Skeletal muscle cell (primary cell): ENCODE data around the gene UGT3A1.
A peak's percentile ranks its signal among the peaks of the same experiment; 100 is the strongest.
"Not testable (repeated sequence)": the region's sequence is repeated elsewhere in the genome, so short reads cannot be mapped to it uniquely, and the experiment has no call there.

Experiments
- DNase-seq: peaks from one replicate; pipeline ENCODE4 v3.0.0-alpha.2; 2010; ENCODE audit warnings: low read depth
- H3K4me3 ChIP-seq: 2 replicates; pipeline ENCODE4 v1.5.1; 2011; ENCODE audit warnings: low read depth, mild to moderate bottlenecking, control low read depth, low read length, moderate library complexity

Gene UGT3A1

DNA sequence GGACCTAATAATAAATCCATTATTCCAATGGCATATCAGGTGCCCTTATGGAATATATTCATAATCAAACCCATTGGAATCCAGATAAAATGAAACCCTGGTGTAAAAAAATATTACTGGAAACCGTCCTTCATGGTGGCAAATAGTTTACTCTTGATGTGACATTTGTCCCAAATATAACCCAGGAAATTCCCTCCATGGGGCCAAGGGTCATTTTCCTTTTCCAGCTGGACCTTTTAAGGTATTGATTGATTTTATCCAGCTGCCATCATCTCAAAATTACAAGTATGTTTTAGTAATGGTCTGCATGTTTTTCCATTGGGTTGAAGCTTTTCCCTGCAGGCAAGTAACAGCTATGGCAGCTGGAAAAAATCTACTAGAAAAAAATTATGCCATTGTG, 8.4 kb upstream of the UGT3A1 start:
- no peak for DNase-seq
- H3K4me3 ChIP-seq, result no peak overlapping the region

DNA sequence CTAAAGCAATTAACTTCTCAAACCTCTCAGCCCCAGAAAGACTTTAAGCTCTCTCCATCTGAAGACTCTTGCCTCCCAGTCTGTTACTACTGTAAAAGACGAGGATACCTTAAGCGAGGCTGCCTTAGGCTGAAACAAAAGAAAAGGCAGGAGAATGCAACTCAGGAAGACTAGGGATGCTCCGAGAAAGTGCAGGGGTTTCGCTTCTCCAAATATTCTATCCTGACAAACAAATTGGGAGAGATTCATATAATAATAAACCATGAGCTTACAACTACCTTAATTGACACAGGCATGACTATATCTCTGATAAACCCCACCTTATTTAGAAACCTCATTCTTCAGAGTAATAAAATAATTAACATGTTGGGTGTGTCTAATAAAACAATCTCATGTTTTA, 4.9 kb upstream of the UGT3A1 start:
- DNase-seq, result no peak
- no peak overlapping the region for H3K4me3 ChIP-seq

DNA sequence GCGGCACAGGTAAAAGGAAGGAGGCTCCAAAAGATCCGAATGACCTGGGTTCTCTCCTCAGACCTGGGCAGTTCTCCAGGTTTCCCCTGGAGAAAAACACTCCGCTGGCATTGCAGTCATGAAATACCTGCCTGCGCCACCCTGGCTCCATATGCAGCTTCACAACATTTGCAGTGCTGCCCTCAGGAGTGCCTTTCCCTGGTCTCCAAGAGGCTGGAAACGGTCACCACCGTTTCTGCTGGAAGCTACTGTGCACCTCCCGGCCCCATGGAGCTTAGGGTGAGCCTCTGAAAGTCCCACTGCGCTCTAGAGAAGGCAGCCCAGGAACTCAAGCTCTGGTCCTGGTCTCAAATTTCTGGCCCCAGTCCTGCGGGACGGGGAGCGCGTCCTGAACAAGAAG, 670 bp downstream of the UGT3A1 start:
- H3K4me3 ChIP-seq, result no peak overlapping the region
- no peak for DNase-seq

DNA sequence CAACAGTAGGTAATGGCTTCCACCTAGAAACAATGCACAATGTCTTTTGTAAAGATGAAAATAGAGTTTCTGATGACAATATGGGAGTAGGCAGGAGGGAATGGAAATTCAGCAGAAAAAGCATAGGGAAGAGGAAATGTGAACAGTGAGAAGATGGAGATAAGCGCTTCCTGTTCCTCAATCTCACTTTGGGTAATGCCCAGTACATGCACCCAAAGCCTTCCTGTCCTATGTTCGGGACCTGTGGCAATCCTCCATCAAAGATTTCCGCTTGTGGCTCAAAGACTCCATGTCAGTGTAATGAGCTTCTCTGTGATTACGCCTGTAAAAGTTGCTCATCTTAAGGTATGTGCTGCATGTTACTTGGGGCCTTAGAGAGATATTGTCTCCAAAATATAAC, 2.7 kb downstream of the UGT3A1 start:
- DNase-seq, result no peak
- no peak overlapping the region for H3K4me3 ChIP-seq

DNA sequence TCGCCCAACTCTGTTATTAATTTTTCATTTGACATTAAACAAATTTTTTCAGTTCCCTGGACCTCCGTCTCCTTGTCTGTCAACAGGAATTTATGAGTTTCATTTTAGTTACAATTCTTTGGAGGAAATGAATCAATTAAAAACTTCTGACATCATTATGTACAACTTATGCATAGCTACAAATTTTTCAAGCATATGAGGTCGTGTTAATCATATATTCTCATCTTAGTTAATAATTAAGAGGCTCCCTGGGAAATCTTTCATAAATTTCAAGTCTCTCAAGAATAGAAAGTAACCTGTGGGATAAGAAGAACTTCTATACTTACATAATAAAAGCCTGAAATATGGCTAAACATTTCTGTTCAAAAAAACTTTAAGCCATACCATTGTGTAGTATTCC, 3.4 kb downstream of the UGT3A1 start:
- H3K4me3 ChIP-seq, result no peak overlapping the region
- DNase-seq, result no peak

DNA sequence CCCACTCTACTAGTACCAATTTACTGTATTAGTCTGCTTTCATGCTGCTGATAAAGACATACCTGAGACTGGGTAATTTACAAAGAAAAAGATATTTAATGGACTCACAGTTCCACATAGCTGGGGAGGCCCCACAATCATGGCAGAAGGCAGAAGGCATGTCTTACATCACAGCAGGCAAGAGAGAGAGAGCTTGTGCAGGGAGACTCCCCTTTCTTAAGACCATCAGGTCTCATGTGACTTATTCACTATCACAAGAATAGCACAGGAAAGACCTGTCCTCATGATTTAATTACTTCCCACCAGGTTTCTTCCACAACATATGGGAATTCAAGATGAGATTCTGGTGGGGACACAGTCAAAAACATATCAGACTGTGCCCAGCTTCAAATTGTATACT, 11.5 kb downstream of the UGT3A1 start:
- no peak for DNase-seq

DNA sequence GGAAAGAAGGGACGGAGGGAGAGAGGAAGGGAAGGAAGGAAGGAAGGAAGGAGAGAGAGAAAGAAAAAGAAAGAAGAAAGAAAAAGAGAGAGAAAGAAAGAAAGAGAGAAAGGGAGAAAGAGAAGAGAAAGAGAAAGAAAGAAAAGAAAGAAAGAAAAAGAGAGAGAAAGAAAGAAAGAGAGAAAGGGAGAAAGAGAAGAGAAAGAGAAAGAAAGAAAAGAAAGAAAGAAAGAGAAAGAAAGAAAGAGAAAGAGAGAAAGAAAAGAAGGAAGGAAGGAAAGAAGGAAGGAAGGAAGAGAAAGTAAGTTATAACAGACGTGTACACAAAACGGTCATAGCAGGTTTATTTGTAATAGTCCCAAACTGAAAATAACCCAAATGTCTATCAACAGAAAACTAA, 14.3 kb downstream of the UGT3A1 start:
- H3K4me3 ChIP-seq, DNase-seq: not testable (repeated sequence)

More for the DNA sequence above, 11.5 kb downstream of the UGT3A1 start:
- no peak overlapping the region for H3K4me3 ChIP-seq

DNA sequence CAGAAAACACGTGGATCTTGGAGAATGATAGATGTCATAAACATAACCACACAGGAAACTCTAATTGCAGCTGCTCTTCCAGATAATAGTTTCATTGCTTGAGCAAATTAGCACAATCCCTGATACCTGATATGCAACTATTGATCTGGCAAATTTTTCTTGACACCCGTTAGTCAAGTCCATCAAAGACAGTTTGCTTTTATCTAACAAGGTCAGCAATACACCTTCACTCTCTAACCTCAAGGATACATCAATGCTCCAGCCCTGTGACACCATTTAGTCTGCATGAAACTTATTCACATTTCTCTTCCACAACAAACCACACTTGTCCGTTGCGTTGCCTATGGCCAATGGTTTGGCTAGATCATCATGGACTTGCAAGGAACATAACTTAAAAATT, 16.6 kb downstream of the UGT3A1 start:
- no peak overlapping the region for H3K4me3 ChIP-seq
- DNase-seq, result no peak

DNA sequence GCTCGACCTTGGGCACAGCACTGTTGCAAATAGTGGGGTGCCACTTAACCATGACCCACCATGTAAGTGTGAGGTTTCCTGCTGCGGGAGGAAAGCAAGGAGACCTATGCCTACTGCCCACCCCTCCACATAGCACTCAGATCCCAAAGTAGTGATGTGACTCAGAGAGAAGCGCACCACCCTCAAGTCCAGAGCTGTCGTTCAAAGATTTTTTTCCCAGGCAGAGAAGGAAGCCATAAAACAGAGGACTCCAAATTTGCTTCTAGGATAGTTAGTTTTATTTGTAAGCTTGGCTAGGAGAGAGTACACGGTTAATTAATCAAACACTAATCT, 19.3 kb downstream of the UGT3A1 start:
- no peak for DNase-seq
- no peak overlapping the region for H3K4me3 ChIP-seq

DNA sequence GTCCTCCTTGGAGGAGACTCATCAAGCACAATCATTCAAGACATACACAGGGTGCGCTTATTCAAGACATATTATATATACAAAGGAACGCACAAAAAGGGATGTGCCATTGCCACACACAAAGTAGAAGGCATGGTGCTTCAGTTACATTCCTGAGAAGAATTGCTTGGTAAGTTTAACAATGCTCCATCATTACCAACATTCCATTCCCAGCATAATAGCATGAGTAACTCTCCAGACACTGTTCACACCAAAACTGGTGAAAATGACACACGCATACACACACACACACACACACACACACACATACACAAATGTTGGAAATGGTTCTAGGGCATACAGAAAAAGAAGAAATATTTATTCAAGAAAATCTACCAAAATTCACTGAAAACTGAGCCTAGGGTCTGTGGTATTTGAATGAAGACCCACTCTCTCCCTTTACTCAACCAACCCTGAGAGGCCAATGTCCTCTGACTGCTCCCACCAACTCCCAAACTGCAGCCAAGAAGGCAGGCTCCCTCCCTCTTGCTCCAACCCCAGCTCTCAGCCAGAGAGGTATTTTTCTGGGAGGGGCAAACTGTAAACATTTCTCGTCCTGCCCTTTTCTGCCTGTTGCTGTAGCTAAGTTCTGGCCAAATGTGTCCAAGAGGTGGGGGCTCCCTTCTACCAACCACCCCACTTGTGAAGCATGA, 19.9 kb downstream of the UGT3A1 start:
- H3K4me3 ChIP-seq, result no peak overlapping the region
- no peak for DNase-seq

DNA sequence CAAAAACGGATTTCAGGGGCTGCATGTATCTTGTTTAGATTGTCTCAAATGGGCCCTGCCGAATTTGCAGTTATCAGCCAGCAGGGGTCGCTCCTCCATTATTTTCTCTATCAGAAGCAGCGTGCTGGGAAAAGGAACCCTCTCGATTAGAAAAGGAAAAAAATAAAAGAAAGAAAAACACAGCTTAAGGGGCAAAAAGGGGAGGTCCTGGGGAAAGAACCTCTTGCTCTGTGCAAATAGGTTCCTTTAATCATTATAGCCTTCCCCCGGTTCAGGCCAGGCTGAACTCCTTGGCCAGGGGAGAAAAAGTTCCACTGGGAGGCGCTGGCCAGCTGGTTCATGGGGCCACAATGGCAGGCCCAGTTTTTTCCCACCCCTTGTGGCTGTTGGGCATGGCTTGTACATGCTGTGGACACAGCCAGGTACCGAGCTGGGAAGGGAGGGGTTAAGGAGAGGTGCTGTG, 27.8 kb downstream of the UGT3A1 start:
- no peak overlapping the region for H3K4me3 ChIP-seq
- DNase-seq, result no peak

DNA sequence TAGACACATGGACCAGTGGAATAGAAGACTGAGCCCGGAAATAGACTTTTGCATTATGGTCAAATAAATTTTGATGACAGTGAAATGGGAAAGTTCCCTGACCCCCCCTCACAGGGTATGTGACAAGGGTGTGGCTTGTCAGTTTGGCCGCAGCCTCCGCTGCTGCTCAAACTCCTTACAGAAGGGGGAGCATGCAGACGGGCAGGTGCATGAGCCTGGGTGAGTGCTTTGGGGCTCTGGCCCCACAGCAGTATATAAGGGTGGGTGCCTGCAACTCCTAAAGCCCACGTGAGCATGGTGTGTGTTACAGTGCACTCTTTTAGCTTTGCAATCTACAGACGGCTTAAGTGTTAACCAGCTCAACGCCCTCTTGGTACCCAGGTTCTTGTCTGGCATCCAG, 30.9 kb downstream of the UGT3A1 start:
- H3K4me3 ChIP-seq, result no peak overlapping the region
- DNase-seq, result no peak

DNA sequence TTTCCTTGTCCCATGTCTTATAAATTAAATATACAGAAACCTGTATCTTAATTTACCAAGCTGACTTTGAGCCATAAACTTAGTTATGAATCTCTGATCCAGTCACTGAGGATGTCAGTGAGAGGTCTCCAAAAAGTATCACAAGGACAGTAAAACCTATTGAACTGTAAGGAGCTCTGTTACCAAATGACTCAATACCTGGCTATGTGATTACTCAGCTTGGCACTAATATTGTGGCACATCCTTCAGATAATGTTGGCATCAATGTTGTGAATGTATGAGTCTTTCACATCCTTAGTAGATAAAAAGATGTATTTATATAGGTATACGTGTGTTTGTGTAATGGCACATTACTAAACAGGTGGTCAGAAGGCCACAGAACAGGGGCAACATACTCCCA, 34.8 kb downstream of the UGT3A1 start:
- no peak overlapping the region for H3K4me3 ChIP-seq
- DNase-seq, result no peak

DNA sequence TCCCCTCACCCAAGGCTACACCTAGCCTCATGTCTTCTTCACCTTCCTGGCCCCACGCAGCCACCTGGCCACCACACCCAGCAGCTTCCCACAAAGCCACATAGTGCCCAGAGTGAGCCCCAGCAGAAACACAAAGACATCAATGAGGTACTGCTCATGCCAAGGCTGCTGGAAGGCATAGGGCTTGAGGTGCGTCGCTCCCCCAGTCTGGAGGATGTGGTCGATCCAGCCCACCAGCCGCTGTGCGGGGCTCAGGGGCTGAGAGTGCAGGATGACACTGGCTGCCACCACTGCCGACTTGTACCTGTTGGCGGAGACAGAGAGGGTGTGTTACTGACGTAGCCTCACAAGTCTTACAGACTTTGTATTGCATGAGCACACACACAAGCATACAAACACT, 37.0 kb downstream of the UGT3A1 start:
- no peak overlapping the region for H3K4me3 ChIP-seq
- no peak for DNase-seq

DNA sequence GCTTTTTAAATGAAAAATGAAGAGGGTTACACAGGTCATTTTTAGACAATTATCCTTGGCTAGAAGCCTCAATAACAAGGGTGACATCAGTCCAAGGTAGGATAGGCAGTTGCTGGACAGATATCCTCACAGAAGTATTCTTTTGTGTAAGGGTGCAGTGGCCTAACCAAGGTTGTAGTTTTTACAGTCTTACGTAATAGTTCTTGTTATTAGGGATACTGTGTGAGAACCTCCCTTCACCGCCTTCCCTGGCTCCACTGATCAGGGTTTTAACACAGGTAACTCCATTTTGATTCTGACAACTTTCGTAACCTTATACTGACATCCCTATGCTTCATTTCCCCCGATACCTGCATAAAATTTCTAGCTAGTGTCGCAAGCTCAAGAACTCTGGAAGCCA, 44.1 kb downstream of the UGT3A1 start:
- no peak for DNase-seq
- no peak overlapping the region for H3K4me3 ChIP-seq

DNA sequence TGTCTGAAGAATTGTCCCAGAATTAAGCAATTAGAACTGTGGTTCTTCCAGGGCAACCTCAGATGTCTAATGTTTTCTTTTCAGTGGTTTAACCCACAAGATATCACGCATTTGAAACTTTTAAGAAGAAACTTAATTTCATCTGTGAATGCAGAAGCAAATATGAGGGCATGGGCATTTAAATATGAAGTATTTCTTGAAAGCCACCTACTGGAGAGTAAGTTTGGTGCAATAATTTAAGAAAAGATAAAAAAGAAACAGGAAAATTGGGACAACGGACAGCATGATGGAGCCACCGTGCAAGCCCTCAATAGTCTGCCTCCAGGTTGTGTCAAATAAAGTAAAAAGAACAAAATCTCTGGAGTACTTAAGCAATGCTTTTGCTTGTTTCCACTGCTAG, 51.6 kb downstream of the UGT3A1 start:
- no peak for DNase-seq
- H3K4me3 ChIP-seq, result no peak overlapping the region

DNA sequence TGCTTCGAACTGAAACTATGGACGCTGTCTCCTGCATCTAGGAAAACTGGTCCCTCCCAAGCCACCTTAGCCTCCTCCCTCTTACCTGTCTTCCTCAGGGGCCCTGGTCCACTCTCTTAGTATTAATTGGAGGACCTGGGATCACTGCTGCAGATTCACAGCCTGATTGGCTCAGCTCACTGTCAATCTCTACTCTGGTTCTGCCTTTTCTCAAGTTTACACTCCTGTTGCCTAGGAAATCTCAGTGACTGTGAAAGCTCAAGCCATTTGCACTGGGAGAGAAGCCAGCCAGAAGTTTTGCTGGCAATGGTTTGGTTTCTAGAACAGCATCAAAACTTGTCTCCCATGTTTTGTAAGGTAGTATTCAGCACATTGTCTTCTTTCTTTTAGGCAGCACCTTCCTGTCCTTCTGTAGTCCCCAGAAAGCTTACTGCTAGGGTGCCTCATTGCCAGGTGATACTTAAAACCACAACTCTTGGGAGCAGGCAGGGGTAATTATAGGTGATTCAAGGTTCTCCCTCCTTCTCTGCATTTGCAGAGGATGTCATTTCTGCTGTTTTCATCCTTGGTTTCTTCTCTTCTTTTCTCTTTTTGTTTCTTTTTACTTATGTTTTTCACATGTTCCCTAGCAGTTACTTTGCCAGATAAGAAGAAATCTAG, 52.5 kb downstream of the UGT3A1 start, which contains the start of gene CAPSL:
CAPSL (minus strand) TSS at position 55 of the 660 bp plus-strand sequence. CDS start 17,502 bp downstream, outside the sequence.
- H3K4me3 ChIP-seq, result no peak within 1 kb of the TSS
- DNase-seq, result peak; percentile 47

DNA sequence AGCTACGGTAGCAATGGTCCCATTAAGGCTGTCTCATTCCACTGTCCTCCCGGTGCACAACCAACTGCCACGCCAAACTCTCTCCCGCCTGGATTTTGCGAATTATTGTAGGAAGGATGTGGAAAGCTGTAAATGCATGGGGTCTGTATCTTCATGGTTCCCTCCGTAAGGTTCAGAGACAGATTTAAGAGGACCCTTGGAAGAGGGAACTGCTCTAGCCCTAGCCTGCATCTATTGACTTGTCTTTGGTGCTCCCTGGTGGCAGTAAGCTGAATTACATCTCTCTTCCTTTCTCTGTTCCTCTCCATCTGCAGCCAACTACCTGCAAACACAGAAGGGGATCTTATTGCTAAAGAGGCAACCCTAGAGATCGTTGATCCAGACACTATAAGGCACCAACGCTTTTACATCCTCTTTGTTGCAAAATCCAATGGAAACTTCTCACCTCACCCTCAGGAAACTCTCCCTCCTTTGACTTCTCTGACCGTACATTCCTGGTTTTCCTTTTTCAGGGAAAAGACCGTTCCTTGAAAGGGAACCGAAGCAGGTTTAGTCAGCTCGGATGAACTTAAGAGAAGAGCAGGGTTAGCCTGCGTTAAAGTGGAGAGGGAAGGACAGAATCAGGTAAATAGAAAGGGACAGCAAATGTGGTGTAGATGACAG, 64.7 kb downstream of the UGT3A1 start:
- H3K4me3 ChIP-seq, result no peak overlapping the region
- peak; percentile 5 for DNase-seq

DNA sequence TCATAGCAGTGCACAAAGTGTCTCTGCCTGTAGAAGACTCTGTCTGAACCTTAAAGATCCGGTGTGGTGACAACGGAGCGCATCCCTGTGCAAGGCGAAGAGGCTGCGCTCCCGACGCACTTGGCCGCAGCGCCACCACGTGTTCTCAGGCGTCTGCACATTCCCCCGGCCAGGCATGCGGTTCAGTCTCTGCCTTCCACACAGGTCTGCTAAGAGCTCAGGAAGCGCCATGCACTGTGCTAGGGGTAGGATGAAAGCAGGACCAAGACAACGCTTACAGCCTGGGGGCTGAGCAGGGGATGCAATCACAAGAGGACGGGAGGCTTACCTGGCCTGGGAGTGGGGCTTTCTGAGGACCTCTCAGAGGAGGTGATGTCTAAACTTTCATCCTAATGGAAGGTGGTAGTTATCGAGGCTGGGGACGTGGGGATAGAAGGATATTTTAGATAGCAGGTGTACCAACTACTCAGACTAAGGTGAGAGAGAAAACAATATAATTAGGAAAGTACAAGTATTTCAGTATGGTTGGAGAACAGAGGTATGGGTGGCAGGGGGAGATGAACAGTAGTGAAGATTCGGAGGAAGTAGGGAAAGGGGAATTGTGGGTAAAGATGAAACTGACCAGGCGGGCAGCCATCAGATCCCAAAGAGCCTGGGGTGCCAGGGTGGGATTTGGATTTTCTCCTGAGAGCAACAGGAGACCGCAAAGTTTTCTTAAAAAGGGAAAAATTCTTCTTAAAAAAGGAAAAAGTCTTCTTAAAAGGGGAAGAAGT, 66.1 kb downstream of the UGT3A1 start:
- peak overlapping the region; percentile 3 for H3K4me3 ChIP-seq

More for the DNA sequence above, 66.1 kb downstream of the UGT3A1 start:
- peak; percentile 25 for DNase-seq
